Camera-type eye (tissue), 1 donor: ENCODE measurements around the gene NIPAL4. TPM values are rescaled to one million over a fixed set of nuclear protein-coding genes. Genes with fewer than 3 reads are reported as not detected.

Experiments used
- total RNA-seq: library from RNA; depleted of rRNA; stranded (reverse); fragments of >200 nt; gene quantifications from one replicate; pipeline ENCODE4 v1.2.3, GENCODE V29; 2014

Gene NIPAL4
- total RNA-seq = not detected

DNA sequence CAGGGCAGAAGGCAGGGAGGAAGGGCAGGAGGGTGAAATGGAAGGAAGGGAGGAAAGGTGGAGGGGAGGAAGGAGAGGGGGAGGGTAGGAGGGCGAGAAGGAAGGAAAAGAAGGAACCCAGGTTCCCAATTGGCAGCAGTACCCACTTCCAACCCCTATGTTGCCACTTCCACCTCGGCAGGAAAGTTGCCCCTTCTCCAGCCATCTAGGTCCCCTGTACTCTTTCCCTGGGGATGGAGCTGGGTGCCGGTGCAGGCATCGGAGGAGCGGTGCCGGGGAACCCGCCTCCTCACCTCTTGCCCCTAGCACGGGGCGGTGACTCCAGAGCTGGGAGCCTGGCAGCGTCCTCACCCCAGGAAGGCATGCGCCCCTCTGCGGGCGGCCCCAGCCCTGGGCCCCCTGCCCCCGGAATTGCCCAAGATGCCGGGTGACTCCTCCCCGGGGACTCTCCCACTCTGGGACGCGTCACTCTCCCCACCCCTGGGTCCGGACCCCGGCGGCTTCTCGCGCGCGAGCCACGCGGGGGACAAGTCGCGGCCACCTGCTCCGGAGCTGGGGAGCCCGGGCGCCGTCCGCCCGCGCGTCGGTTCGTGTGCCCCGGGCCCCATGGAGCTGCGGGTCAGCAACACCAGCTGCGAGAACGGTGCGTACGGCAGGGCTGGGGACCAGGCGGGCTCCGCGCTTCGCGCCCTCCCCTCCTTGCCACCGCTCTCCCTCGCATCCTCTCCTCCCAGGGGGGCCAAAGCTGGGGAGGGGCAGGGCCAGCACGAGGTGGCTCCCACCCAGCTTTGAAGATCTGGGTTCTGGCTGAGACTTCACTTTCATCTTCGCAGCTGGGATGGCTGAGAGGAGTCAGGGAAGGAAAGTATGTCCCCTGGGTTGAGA is at the start of gene NIPAL4:
Gene NIPAL4 (plus strand): TSS at position 499 of the 885 bp plus-strand sequence. CDS start 108 bp downstream, at position 607.

Other genes starting within 250 kb of the NIPAL4 start
- gene CYFIP2, start 194.1 kb upstream of the NIPAL4 start, total RNA-seq = 71.1 TPM
- 28.3 TPM for gene ADAM19, start 115.6 kb downstream of the NIPAL4 start, total RNA-seq
- 0.16 TPM for gene SOX30, start 192.2 kb downstream of the NIPAL4 start, total RNA-seq
- gene C5orf52, start 211.3 kb downstream of the NIPAL4 start, total RNA-seq = not detected